GOT3 (cell line): ENCODE results near the gene RAVER1.

Experiments
- DNase-seq: peaks from one replicate; lab custom pipeline; 2025; ENCODE audit warnings: mixed read lengths; lab: John Stamatoyannopoulos, UW

Gene RAVER1

GRCh38 chr19:10269333-10270179 is 63.8 kb downstream of the RAVER1 start:
- DNase-seq: peak; percentile 40

GRCh38 chr19:10268071-10268470 is 65.3 kb downstream of the RAVER1 start:
- DNase-seq: no peak

GRCh38 chr19:10266706-10267105 is 66.6 kb downstream of the RAVER1 start:
- no peak for DNase-seq
